Tibial nerve (tissue), 4 donors: Measurements from ENCODE around the gene HECTD4.

Experiments used
- CTCF ChIP-seq, 5 experiments: fragments of 200-600 bp in 3 of 5; fragments of 450-650 bp in 2 of 5; sonication (generic) in 3 of 5; IDR thresholded peaks; one replicate each; pipeline ENCODE4 v1.5.1; 2016 to 2019; ENCODE audit warnings: antibody characterized with exemption in 5 of 5, mild to moderate bottlenecking in 3 of 5, moderate library complexity in 2 of 5
- EP300 ChIP-seq, 2 donors: sonication (generic); formaldehyde crosslinking; IDR thresholded peaks; one replicate each; pipeline ENCODE4 v1.6.1; 2017; ENCODE audit warnings: antibody characterized with exemption in 2 of 2, mild to moderate bottlenecking in 1 of 2
- POLR2A ChIP-seq, 2 donors: fragments of 450-650 bp; IDR thresholded peaks; one replicate each; pipeline ENCODE4 v1.6.1; 2017; ENCODE audit warnings: antibody characterized with exemption in 2 of 2, mild to moderate bottlenecking in 2 of 2, moderate library complexity in 2 of 2

- peak in 2 of 5 experiments; percentile 43 to 49 for TF ChIP-seq CTCF (IDR thresholded peaks at IDR 0.05)
- TF ChIP-seq EP300 (IDR thresholded peaks at IDR 0.05) = peak; percentile 87 to 98
- TF ChIP-seq POLR2A (IDR thresholded peaks at IDR 0.05) = peak; percentile 93 to 97
Measured at GRCh38 chr12:112125250-112125999, 256.8 kb downstream of the HECTD4 start, which contains the start of gene TRAFD1.
